Mucosa of descending colon (tissue), 3 donors: Measurements from ENCODE around the gene IL12A. TPM values are rescaled to one million over a fixed set of nuclear protein-coding genes. Genes with fewer than 3 reads are reported as not detected.

Experiments
- ATAC-seq: fragments of 200-7000 bp; cut with Tn5 transposase; one replicate; pipeline ENCODE4 v1.9.1; 2020; ENCODE audit warnings: mild to moderate bottlenecking, moderate library complexity
- DNase-seq, 3 donors: peaks; one replicate each; pipeline ENCODE4 v3.0.0-alpha.2; 2020
- H3K36me3 ChIP-seq: fragments of 200-600 bp; one replicate; pipeline ENCODE4 v1.8.0; 2021; ENCODE audit warnings: low read depth, mild to moderate bottlenecking
- H3K4me1 ChIP-seq: fragments of 200-600 bp; one replicate; pipeline ENCODE4 v1.8.0; 2021; ENCODE audit warnings: low read depth, mild to moderate bottlenecking
- H3K4me3 ChIP-seq: fragments of 200-600 bp; one replicate; pipeline ENCODE4 v1.8.0; 2021; ENCODE audit warnings: mild to moderate bottlenecking
- H3K9me3 ChIP-seq: fragments of 200-600 bp; one replicate; pipeline ENCODE4 v1.8.0; 2021; ENCODE audit warnings: mild to moderate bottlenecking
- intact Hi-C, 2 donors: fragments of 100-400 bp; cut with DNase I in 1 of 2; cut with micrococcal nuclease in 1 of 2; formaldehyde crosslinking; loops; one replicate each; pipeline versions ENCODE4 v1.11.0 to v1.11.1; 2022; cut with DNase I, micrococcal nuclease
- total RNA-seq, 3 donors: library from RNA; stranded (reverse); fragmentation: NEBNext Ultra II Directional in 2 of 3; extraction: Animal tissue kit (Norgen Biotek cat#: 25700) in 2 of 3; gene quantifications; one replicate each; pipeline versions ENCODE4 v1.2.1 to v1.2.4, GENCODE V29; 2021 to 2023
- TF ChIP-seq, protein P1 (sequence below): fragments of 200-600 bp; IDR thresholded peaks from one replicate; pipeline ENCODE4 v1.8.0; 2022; ENCODE audit warnings: antibody characterized with exemption, mild to moderate bottlenecking
- donor health status: DM: no; HTN: no; CAD: no; lungs with moderate emphysema.
- donor health status: DM: no; HTN: no; CAD: no.
- donor health status: DM: no; HTN: yes; CAD: no.

IL12A gene
- total RNA-seq, 3 donors from 2014 or later, result 0.23 to 2.3 (median 0.27) TPM

DNA sequence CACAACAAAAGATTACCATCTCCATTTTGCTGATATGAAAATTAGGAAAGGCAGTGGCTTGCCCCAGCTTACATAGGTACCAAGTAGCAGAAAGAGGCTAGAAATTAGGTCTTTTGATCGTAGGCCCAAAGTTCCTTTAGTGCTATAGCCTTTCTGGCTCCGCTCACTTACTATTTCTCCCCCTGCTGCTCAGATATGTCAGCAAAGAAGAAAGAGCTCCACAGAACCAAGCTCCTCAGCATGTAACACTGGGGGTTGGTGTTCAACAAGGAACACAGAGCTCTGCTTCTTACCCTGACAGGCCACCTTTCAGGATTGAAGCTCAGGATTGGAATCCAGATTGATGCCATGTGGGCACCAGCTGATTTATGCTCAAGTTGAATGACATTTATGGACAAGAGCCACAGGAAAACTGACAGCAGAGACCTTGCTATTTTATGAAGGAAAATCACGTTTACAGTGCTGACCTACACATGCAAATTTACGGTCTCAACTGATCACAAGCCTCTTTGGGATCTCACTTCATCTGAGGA, 6.1 kb upstream of the IL12A start:
- Histone ChIP-seq H3K4me3 (no peak overlapping the region), H3K36me3 (no peaks in the 10 kb centered on the region), H3K9me3 (no peaks in the 10 kb centered on the region), H3K4me1 (peaks cover 15% of the 10 kb centered on the region)
- intact Hi-C loops, result no loop called here
- ATAC-seq (no peak), DNase-seq (no peak)
- TF ChIP-seq, protein P1, sequence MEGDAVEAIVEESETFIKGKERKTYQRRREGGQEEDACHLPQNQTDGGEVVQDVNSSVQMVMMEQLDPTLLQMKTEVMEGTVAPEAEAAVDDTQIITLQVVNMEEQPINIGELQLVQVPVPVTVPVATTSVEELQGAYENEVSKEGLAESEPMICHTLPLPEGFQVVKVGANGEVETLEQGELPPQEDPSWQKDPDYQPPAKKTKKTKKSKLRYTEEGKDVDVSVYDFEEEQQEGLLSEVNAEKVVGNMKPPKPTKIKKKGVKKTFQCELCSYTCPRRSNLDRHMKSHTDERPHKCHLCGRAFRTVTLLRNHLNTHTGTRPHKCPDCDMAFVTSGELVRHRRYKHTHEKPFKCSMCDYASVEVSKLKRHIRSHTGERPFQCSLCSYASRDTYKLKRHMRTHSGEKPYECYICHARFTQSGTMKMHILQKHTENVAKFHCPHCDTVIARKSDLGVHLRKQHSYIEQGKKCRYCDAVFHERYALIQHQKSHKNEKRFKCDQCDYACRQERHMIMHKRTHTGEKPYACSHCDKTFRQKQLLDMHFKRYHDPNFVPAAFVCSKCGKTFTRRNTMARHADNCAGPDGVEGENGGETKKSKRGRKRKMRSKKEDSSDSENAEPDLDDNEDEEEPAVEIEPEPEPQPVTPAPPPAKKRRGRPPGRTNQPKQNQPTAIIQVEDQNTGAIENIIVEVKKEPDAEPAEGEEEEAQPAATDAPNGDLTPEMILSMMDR, result no peak

DNA sequence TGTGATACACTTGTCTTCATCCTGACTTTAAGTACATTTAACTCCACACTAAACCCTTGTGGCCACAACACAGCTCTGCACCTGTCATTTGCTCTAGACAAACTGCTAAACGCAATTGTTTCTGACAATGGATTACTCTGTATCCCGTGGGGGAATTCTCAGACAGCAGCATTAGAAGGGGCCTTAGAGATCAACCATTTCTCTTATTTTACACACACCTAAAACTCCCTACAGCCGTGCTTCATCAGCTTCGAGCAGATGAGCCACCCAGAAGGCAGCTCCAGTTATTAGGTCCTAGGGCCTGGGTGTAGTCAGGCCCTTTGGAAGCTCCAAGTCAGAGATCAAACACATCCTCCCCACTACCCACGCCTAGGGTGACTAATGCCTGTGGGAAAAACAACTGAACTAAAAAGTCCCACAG, 1.3 kb upstream of the IL12A start:
- Histone ChIP-seq H3K9me3 (no peaks in the 10 kb centered on the region), H3K36me3 (no peaks in the 10 kb centered on the region), H3K4me3 (no peak overlapping the region), H3K4me1 (no peaks in the 10 kb centered on the region)
- intact Hi-C loops, result no loop called here
- TF ChIP-seq, protein P1, result no peak
- DNase-seq, result no peak
- ATAC-seq, result no peak

DNA sequence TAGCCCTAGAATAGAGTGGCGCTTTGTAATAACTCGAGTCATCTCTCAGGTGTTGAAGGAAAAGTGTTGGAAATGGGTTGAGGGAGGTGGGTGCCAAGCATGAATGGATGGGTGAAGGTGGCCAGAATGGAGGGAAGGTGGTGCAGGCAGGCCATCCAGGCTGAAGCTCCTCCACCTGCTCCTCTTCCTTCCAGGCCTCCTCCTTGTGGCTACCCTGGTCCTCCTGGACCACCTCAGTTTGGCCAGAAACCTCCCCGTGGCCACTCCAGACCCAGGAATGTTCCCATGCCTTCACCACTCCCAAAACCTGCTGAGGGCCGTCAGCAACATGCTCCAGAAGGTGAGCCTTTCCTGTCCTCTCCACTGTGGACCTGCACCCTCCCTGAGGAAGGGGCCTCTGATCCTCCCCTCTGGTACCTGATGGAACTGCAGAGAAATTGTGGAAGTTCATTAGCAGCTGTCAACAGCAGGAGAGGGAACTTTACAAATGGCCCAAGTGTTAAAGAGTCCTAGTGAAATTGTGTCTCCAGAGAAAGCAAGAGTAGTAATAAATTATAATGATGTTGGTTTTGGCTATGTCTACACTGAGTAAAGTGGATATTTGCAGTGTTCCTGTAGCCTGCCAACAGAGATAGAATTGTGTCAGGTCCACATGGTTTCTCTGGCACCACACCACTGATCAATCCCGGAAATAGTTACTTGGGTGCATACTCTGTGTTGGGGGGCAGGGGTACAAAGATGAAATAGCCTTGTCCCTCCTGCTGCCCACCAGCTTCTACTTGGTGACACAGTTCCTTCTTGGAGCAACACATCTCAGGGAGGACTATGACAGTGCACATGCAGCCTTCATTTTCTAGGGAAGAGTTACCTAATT, 1.6 kb downstream of the IL12A start:
- intact Hi-C loops, result no loop called here
- ATAC-seq, result peak; percentile 10
- H3K9me3 ChIP-seq, result no peaks in the 10 kb centered on the region
- DNase-seq, result no peak
- TF ChIP-seq, protein P1, result no peak
- no peaks in the 10 kb centered on the region for H3K4me1 ChIP-seq
- no peaks in the 10 kb centered on the region for H3K36me3 ChIP-seq
- no peak overlapping the region for H3K4me3 ChIP-seq

- TF ChIP-seq, protein P1, result no peak
- intact Hi-C loops, result no loop called here
- ATAC-seq (no peak), DNase-seq (no peak)
- no peaks in the 10 kb centered on the region for H3K9me3 ChIP-seq
- H3K36me3 ChIP-seq, result no peaks in the 10 kb centered on the region
- H3K4me1 ChIP-seq, result no peaks in the 10 kb centered on the region
- no peak overlapping the region for H3K4me3 ChIP-seq
Measured at GRCh38 chr3:159991591-159991990, 3.0 kb downstream of the IL12A start.

DNA sequence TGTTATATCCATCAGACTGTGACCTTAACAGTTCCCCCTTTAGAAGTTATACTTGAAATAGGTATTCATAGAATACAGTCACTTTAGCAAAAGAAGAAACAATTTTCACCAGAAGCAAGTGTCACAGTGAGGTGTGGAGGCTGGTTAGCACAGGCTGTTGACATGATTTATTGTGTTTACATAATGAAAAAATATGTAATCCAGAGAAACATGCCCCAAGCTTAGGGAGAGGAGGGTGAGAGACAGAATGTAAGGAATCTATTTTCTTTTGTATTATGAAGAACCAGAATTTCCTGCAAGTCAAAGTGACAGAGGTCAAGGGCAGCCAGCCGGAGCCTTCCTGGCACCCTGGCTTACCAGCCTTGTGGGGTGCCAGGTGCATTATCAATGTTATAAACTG, 4.0 kb downstream of the IL12A start:
- no peaks in the 10 kb centered on the region for H3K4me1 ChIP-seq
- intact Hi-C loops, result no loop called here
- TF ChIP-seq, protein P1, result no peak
- ATAC-seq (no peak), DNase-seq (no peak)
- no peaks in the 10 kb centered on the region for H3K36me3 ChIP-seq
- no peak overlapping the region for H3K4me3 ChIP-seq
- no peaks in the 10 kb centered on the region for H3K9me3 ChIP-seq
